Mucosa of descending colon (tissue), 3 donors: ENCODE measurements around the gene MYO6. TPM values are rescaled to one million over a fixed set of nuclear protein-coding genes. Genes with fewer than 3 reads are reported as not detected.
"Not testable (repeated sequence)": the region's sequence is repeated elsewhere in the genome, so short reads cannot be mapped to it uniquely, and the experiment has no call there.

Experiments used
- ATAC-seq: fragments of 200-7000 bp; cut with Tn5 transposase; one replicate; pipeline ENCODE4 v1.9.1; 2020; ENCODE audit warnings: mild to moderate bottlenecking, moderate library complexity
- DNase-seq, 3 donors: peaks; one replicate each; pipeline ENCODE4 v3.0.0-alpha.2; 2020
- H3K36me3 ChIP-seq: fragments of 200-600 bp; one replicate; pipeline ENCODE4 v1.8.0; 2021; ENCODE audit warnings: low read depth, mild to moderate bottlenecking
- H3K4me1 ChIP-seq: fragments of 200-600 bp; one replicate; pipeline ENCODE4 v1.8.0; 2021; ENCODE audit warnings: low read depth, mild to moderate bottlenecking
- H3K4me3 ChIP-seq: fragments of 200-600 bp; one replicate; pipeline ENCODE4 v1.8.0; 2021; ENCODE audit warnings: mild to moderate bottlenecking
- H3K9me3 ChIP-seq: fragments of 200-600 bp; one replicate; pipeline ENCODE4 v1.8.0; 2021; ENCODE audit warnings: mild to moderate bottlenecking
- intact Hi-C, 2 donors: fragments of 100-400 bp; cut with DNase I in 1 of 2; cut with micrococcal nuclease in 1 of 2; formaldehyde crosslinking; loops; one replicate each; pipeline versions ENCODE4 v1.11.0 to v1.11.1; 2022; cut with DNase I, micrococcal nuclease
- total RNA-seq, 3 donors: library from RNA; stranded (reverse); fragmentation: NEBNext Ultra II Directional in 2 of 3; extraction: Animal tissue kit (Norgen Biotek cat#: 25700) in 2 of 3; gene quantifications; one replicate each; pipeline versions ENCODE4 v1.2.1 to v1.2.4, GENCODE V29; 2021 to 2023
- TF ChIP-seq, protein P1 (sequence below): fragments of 200-600 bp; IDR thresholded peaks from one replicate; pipeline ENCODE4 v1.8.0; 2022; ENCODE audit warnings: antibody characterized with exemption, mild to moderate bottlenecking
- donor health status: DM: no; HTN: no; CAD: no; lungs with moderate emphysema.
- donor health status: DM: no; HTN: no; CAD: no.
- donor health status: DM: no; HTN: yes; CAD: no.

Gene MYO6
- total RNA-seq, 3 donors from 2014 or later, result 37.6 to 69.2 (median 59.7) TPM

DNA sequence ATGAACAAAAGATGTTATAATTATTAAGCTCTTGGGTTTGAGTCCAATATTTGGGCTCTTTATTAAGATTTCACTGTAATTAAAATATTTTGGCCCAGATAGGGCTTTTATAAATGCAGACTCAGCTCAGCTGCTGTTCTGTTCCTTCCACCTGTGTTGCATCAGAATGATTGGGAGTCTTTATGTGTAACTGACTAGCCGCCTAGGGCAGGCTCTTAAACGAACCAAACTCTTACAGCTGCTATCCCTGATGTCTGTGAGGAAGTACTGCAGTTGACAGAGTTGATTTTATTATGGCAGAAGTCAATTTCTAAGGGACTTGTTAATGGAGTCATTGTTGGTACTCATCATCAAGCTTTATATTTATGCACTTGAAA, 144.7 kb downstream of the MYO6 start:
- no peak overlapping the region for H3K4me3 ChIP-seq
- no peaks in the 10 kb centered on the region for H3K9me3 ChIP-seq
- TF ChIP-seq, protein P1, sequence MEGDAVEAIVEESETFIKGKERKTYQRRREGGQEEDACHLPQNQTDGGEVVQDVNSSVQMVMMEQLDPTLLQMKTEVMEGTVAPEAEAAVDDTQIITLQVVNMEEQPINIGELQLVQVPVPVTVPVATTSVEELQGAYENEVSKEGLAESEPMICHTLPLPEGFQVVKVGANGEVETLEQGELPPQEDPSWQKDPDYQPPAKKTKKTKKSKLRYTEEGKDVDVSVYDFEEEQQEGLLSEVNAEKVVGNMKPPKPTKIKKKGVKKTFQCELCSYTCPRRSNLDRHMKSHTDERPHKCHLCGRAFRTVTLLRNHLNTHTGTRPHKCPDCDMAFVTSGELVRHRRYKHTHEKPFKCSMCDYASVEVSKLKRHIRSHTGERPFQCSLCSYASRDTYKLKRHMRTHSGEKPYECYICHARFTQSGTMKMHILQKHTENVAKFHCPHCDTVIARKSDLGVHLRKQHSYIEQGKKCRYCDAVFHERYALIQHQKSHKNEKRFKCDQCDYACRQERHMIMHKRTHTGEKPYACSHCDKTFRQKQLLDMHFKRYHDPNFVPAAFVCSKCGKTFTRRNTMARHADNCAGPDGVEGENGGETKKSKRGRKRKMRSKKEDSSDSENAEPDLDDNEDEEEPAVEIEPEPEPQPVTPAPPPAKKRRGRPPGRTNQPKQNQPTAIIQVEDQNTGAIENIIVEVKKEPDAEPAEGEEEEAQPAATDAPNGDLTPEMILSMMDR, result no peak
- DNase-seq, result no peak
- no peaks in the 10 kb centered on the region for H3K4me1 ChIP-seq
- no peak for ATAC-seq
- intact Hi-C loops, result no loop called here
- H3K36me3 ChIP-seq, result no peaks in the 10 kb centered on the region

DNA sequence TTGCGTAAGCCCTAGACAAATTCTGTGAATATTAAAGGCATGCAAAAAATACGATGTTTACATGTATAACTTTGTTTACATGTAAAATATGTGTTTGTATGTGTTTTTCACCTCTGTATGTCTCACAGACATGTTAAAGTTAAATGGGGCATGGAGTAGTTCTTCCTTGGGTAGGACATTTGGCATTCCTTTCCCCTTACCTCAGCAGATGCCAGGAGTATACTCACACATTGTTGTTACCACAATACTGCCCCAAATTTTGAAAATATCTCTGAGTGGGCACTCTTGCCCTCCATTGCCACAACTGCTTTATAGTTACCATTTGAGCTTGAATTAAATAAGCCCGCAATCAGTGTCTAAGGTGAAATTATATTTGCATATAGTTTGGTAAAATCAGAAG, 147.5 kb downstream of the MYO6 start:
- no peaks in the 10 kb centered on the region for H3K9me3 ChIP-seq
- DNase-seq (no peak), ATAC-seq (no peak)
- no peak overlapping the region for H3K4me3 ChIP-seq
- H3K36me3 ChIP-seq, result no peaks in the 10 kb centered on the region
- TF ChIP-seq, protein P1, result no peak
- intact Hi-C loops, result no loop called here
- H3K4me1 ChIP-seq, result no peaks in the 10 kb centered on the region

DNA sequence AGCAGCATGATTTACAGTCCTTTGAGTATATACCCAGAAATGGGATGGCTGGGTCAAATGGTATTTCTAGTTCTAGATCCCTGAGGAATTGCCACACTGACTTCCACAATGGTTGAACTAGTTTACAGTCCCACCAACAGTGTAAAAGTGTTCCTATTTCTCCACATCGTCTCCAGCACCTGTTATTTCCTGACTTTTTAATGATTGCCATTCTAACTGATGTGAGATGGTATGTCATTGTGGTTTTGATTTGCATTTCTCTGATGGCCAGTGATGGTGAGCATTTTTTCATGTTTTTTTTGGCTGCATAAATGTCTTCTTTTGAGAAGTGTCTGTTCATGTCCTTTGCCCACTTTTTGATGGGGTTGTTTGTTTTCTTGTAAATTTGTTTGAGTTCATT, 151.2 kb downstream of the MYO6 start:
- H3K36me3 ChIP-seq, intact Hi-C loops, DNase-seq, H3K9me3 ChIP-seq, ATAC-seq, H3K4me1 ChIP-seq, H3K4me3 ChIP-seq: not testable (repeated sequence)

GRCh38 chr6:75905129-75905528, 156.1 kb downstream of the MYO6 start:
- DNase-seq, H3K9me3 ChIP-seq, ATAC-seq, H3K4me1 ChIP-seq, intact Hi-C loops, H3K4me3 ChIP-seq, H3K36me3 ChIP-seq: not testable (repeated sequence)

DNA sequence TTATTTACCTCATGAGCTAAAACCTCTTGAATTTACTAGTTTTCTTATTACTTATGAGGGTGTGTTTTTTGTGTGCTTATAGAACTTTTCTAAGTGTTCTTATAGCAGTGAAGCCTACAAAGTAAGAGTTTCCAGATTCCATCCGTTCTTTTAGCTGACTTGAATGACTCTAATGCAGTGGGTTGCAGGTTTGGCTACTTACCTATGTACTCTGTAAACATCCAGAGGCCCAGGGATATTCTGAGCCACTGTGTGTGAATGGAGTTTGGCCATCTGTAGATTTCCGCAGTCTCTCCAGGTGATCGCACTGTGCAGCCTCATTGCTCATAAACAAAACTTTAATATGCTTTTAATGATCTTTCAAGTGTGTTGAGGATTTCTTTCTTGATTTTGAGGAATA, 157.8 kb downstream of the MYO6 start:
- TF ChIP-seq, protein P1, result no peak
- ATAC-seq, result no peak
- no peak overlapping the region for H3K4me3 ChIP-seq
- no peaks in the 10 kb centered on the region for H3K4me1 ChIP-seq
- no peaks in the 10 kb centered on the region for H3K9me3 ChIP-seq
- no peak for DNase-seq
- no peaks in the 10 kb centered on the region for H3K36me3 ChIP-seq
- intact Hi-C loops, result no loop called here

GRCh38 chr6:75907444-75907843, 158.4 kb downstream of the MYO6 start:
- TF ChIP-seq, protein P1, result no peak
- Histone ChIP-seq H3K4me3 (no peak overlapping the region), H3K9me3 (no peaks in the 10 kb centered on the region), H3K4me1 (no peaks in the 10 kb centered on the region), H3K36me3 (no peaks in the 10 kb centered on the region)
- ATAC-seq, result no peak
- intact Hi-C loops, result no loop called here
- DNase-seq, result no peak

- intact Hi-C loops, result no loop called here
- Histone ChIP-seq H3K9me3 (no peaks in the 10 kb centered on the region), H3K4me1 (no peaks in the 10 kb centered on the region), H3K4me3 (no peak overlapping the region), H3K36me3 (no peaks in the 10 kb centered on the region)
- DNase-seq (no peak), ATAC-seq (no peak)
- TF ChIP-seq, protein P1, result no peak
These were observed 164.0 kb downstream of the MYO6 start for GRCh38 chr6:75913040-75913439.
